B cell (primary cell): ENCODE data around the gene QRFP. TPM values are rescaled to one million over a fixed set of nuclear protein-coding genes. Genes with fewer than 3 reads are reported as not detected.

Experiments
- ATAC-seq: fragments of 200-7000 bp; cut with Tn5 transposase; one replicate; pipeline ENCODE4 v1.10.0; 2021; ENCODE audit warnings: low read depth, mild to moderate bottlenecking, moderate number of reproducible peaks, moderate library complexity
- CTCF ChIA-PET: fragments of 350-600 bp; sonication (Branson Sonifier 250); formaldehyde crosslinking; loops from one replicate; lab custom pipeline; 2021; ENCODE audit warnings: antibody characterized with exemption, inconsistent platforms; lab: Charles Lee
- POLR2A ChIA-PET: fragments of 350-600 bp; sonication (Branson Sonifier 250); formaldehyde crosslinking; loops from one replicate; lab custom pipeline; 2021; ENCODE audit warnings: antibody characterized with exemption; lab: Charles Lee
- DNase-seq: peaks from one replicate; pipeline ENCODE4 v3.0.0; 2013
- H2AFZ ChIP-seq: 2 replicates; pipeline ENCODE4 v1.6.1; 2012; ENCODE audit warnings: mild to moderate bottlenecking, low read depth, low read length; ENCODE audit not compliant: insufficient read depth, poor library complexity, severe bottlenecking
- H3K27ac ChIP-seq, 2 donors: 1 replicate in 1 of 2; 2 replicates in 1 of 2; pipeline ENCODE4 v1.5.1; 2012 to 2013; ENCODE audit warnings: low read length in 2 of 2, mild to moderate bottlenecking in 2 of 2, moderate library complexity in 1 of 2
- H3K27me3 ChIP-seq, 4 experiments: fragments of 200-600 bp in 1 of 4; sonication (generic) in 1 of 4; replicated peaks in 1 of 4; 1 replicate in 2 of 4; 2 replicates in 2 of 4; pipeline versions ENCODE4 v1.6.1 to v1.7.0; 2013 to 2016; ENCODE audit warnings: low read length in 3 of 4, mild to moderate bottlenecking in 2 of 4, mixed read lengths in 1 of 4, moderate library complexity in 1 of 4; ENCODE audit not compliant: insufficient read depth in 4 of 4, control insufficient read depth in 3 of 4; ENCODE audit errors: control extremely low read depth in 1 of 4
- H3K36me3 ChIP-seq, 2 experiments: replicated peaks in 1 of 2; 1 replicate in 1 of 2; 2 replicates in 1 of 2; pipeline versions ENCODE4 v1.6.1 to v1.7.1; 2013; ENCODE audit warnings: low read length in 1 of 2; ENCODE audit not compliant: insufficient read depth in 2 of 2, control insufficient read depth in 1 of 2; ENCODE audit errors: control extremely low read depth in 1 of 2, extremely low read depth in 1 of 2
- H3K4me1 ChIP-seq, 2 donors: fragments of 200-600 bp in 1 of 2; sonication (generic) in 1 of 2; 1 replicate in 1 of 2; 2 replicates in 1 of 2; pipeline versions ENCODE4 v1.5.1 to v1.6.1; 2013 to 2017; ENCODE audit warnings: low read length in 2 of 2; ENCODE audit not compliant: control insufficient read depth in 2 of 2, insufficient read depth in 2 of 2
- H3K4me2 ChIP-seq: replicated peaks from 2 replicates; pipeline ENCODE3; 2012; ENCODE audit warnings: mild to moderate bottlenecking, low read depth, low read length; ENCODE audit not compliant: poor library complexity, severe bottlenecking
- H3K4me3 ChIP-seq, 5 experiments: fragments of 200-600 bp in 1 of 5; sonication (generic) in 1 of 5; 1 replicate in 3 of 5; 2 replicates in 2 of 5; pipeline versions ENCODE4 v1.5.1 to v1.7.0; 2011 to 2016; ENCODE audit warnings: low read length in 4 of 5, mild to moderate bottlenecking in 4 of 5, low read depth in 2 of 5, control low read depth in 1 of 5, moderate library complexity in 1 of 5; ENCODE audit not compliant: insufficient read depth in 1 of 5; ENCODE audit errors: control extremely low read depth in 1 of 5, extremely low read depth in 1 of 5
- H3K79me2 ChIP-seq: fragments of 200-600 bp; sonication (generic); one replicate; pipeline ENCODE4 v1.6.0; 2016; ENCODE audit warnings: low read length; ENCODE audit not compliant: control insufficient read depth, insufficient read depth
- H3K9ac ChIP-seq: fragments of 200-600 bp; sonication (generic); 2 replicates; pipeline ENCODE4 v1.6.1; 2017; ENCODE audit warnings: mild to moderate bottlenecking, low read length, moderate library complexity
- H3K9me3 ChIP-seq, 3 donors: one replicate each; pipeline versions ENCODE4 v1.6.1 to v1.7.1; 2013; ENCODE audit warnings: low read length in 2 of 3; ENCODE audit not compliant: control insufficient read depth in 2 of 3, insufficient read depth in 1 of 3; ENCODE audit errors: control extremely low read depth in 1 of 3
- H4K20me1 ChIP-seq: 2 replicates; pipeline ENCODE4 v1.6.0; 2012; ENCODE audit warnings: mild to moderate bottlenecking, low read length; ENCODE audit not compliant: insufficient read depth, control insufficient read depth, poor library complexity, severe bottlenecking
- H3K27ac Mint-ChIP-seq: one replicate; pipeline ENCODE4 v1.8.0; 2021; ENCODE audit warnings: mixed read lengths
- H3K27me3 Mint-ChIP-seq: one replicate; pipeline ENCODE4 v1.8.0; 2021; ENCODE audit warnings: mixed read lengths
- H3K4me1 Mint-ChIP-seq: one replicate; pipeline ENCODE4 v1.8.0; 2021; ENCODE audit warnings: mixed read lengths
- H3K4me3 Mint-ChIP-seq: one replicate; pipeline ENCODE4 v1.8.0; 2021; ENCODE audit warnings: mixed read lengths
- H3K9me3 Mint-ChIP-seq: one replicate; pipeline ENCODE4 v1.8.0; 2022; ENCODE audit warnings: mixed read lengths; ENCODE audit not compliant: insufficient read depth
- EZH2 ChIP-seq: IDR thresholded peaks from 2 replicates; pipeline ENCODE4 v1.6.1; 2012; ENCODE audit warnings: borderline replicate concordance, low read depth, mild to moderate bottlenecking, moderate library complexity, low read length; ENCODE audit not compliant: insufficient read depth, poor library complexity, severe bottlenecking
- WGBS: methylation state at CpG from one replicate; pipeline ENCODE4 v1.1.5; 2013; ENCODE audit warnings: missing lambda C conversion rate; ENCODE audit not compliant: insufficient coverage; 5-methylcytosine and 5-hydroxymethylcytosine counted together
- intact Hi-C: fragments of 100-400 bp; cut with micrococcal nuclease; formaldehyde crosslinking; loops from one replicate; pipeline ENCODE4 v1.10.0; 2022
- polyA plus RNA-seq: library from polyadenylated mRNA; depleted of rRNA; stranded (reverse); fragments of >200 nt; gene quantifications from 2 replicates; pipeline ENCODE4 v1.2.3, GENCODE V29; 2012
- total RNA-seq, 2 donors: library from RNA; stranded (reverse); fragments of 120-200 nt in 1 of 2; gene quantifications; 1 replicate in 1 of 2; 2 replicates in 1 of 2; pipeline versions ENCODE4 v1.2.3 to v1.2.4, GENCODE V29; 2013 to 2022
- TF ChIP-seq, protein P1 (sequence below): fragments of 200-600 bp; IDR thresholded peaks from one replicate; pipeline ENCODE4 v1.8.0; 2022; ENCODE audit warnings: antibody characterized with exemption, mild to moderate bottlenecking

The QRFP gene
- total and polyA plus RNA-seq, 2 donors (not counting 1 experiment from before 2014, with no cell fraction given): 0.07 TPM; not detected in 1

DNA sequence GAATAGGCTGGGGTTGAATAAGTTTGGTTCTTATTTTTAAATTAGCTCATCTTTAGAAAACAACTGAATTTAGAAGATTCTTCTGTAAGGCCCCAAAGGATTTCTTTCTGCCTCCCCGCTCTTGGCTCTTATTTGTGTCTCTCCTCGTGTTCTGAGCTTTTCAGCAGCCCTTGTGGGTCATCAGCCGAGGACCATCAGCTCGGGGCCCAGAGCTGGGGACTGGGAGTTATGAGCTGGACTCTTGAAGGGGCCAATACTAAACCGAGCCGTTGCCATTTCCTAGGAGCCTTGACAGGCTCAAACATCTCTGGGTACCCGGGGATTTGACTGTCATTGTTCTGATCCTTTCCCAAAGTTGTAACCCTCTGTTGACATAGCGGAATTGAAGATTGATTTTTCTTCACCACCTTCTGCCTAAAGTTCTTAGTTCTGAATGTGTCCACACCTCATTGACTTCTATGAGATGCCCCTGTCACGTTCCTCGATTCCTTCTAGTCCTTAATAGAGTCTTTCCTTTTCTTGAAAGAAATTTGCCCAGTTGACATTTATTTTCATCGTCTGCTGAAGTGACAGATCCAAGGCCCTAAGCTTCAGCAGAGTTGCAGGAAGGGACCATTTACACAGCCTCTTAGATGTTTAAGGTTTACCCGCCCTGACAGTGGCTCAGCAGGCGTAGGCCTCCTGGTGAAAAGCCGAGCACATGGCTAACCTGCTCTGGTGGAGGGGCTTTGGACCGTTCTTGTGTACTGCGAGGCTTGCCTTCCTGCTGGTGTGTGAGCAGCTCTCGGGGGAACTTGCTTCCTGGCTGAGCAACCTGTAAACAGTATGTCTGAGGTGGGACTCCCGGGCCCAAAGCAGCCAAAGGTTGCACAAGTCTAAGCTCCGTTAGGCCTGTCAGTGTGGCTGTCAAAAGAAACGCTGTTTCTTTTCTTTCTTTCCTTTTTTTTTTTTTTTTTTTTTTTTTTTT, 37.6 kb downstream of the QRFP start:
- Mint-ChIP-seq H3K9me3 (no peaks in the 10 kb centered on the region), H3K27me3 (no peaks in the 10 kb centered on the region), H3K27ac (no peak overlapping the region), H3K4me1 (no peaks in the 10 kb centered on the region), H3K4me3 (no peak overlapping the region)
- Histone ChIP-seq H3K9ac (no peak overlapping the region), H3K79me2 (no peaks in the 10 kb centered on the region), H3K4me1 (no peaks in the 10 kb centered on the region), H2AFZ (no peak overlapping the region), H3K4me3 (no peak overlapping the region), H4K20me1 (no peaks in the 10 kb centered on the region), H3K27ac (no peak overlapping the region), H3K9me3 (no peaks in the 10 kb centered on the region), H3K36me3 (peaks cover 0 to 25% of the 10 kb centered on the region in 2 experiments), H3K4me2 (no peak overlapping the region), H3K27me3 (no peaks in the 10 kb centered on the region)
- ChIA-PET CTCF (interaction anchor here (1.0 to 1.4 kb wide), 4 partner anchors 8 to 150 kb away, joined by 3 to 4 read pairs (median 3); no protein-coding TSS in a partner anchor), POLR2A (no interaction called here)
- intact Hi-C loops: no loop called here
- ATAC-seq: no peak
- no peak for DNase-seq
- TF ChIP-seq, protein P1, sequence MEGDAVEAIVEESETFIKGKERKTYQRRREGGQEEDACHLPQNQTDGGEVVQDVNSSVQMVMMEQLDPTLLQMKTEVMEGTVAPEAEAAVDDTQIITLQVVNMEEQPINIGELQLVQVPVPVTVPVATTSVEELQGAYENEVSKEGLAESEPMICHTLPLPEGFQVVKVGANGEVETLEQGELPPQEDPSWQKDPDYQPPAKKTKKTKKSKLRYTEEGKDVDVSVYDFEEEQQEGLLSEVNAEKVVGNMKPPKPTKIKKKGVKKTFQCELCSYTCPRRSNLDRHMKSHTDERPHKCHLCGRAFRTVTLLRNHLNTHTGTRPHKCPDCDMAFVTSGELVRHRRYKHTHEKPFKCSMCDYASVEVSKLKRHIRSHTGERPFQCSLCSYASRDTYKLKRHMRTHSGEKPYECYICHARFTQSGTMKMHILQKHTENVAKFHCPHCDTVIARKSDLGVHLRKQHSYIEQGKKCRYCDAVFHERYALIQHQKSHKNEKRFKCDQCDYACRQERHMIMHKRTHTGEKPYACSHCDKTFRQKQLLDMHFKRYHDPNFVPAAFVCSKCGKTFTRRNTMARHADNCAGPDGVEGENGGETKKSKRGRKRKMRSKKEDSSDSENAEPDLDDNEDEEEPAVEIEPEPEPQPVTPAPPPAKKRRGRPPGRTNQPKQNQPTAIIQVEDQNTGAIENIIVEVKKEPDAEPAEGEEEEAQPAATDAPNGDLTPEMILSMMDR: no peak
- TF ChIP-seq EZH2: no peak
- WGBS: 87% methylated on average over 18 of the region's 20 CpGs
